22Rv1 (cell line): Measurements from ENCODE around the gene CD99.

Experiments
- H3K27ac ChIP-seq: fragments of 450-650 bp; 2 replicates; pipeline ENCODE4 v1.5.1; 2017
- CTCF ChIP-seq: fragments of 450-650 bp; IDR thresholded peaks from 2 replicates; pipeline ENCODE4 v1.5.1; 2017; ENCODE audit warnings: mild to moderate bottlenecking
- ZFX ChIP-seq: fragments of 450-650 bp; IDR thresholded peaks from 2 replicates; pipeline ENCODE4 v1.6.1; 2017; ENCODE audit warnings: antibody characterized with exemption, borderline replicate concordance

CD99 gene

GRCh38 chrX:2710041-2710840 is 19.1 kb downstream of the CD99 start:
- no peak overlapping the region for H3K27ac ChIP-seq
- TF ChIP-seq CTCF (no peak), ZFX (no peak)

- TF ChIP-seq CTCF (no peak), ZFX (no peak)
- H3K27ac ChIP-seq = no peak overlapping the region
Measured at GRCh38 chrX:2711441-2711840, 20.3 kb downstream of the CD99 start.

GRCh38 chrX:2712428-2712827 is 21.3 kb downstream of the CD99 start:
- no peak overlapping the region for H3K27ac ChIP-seq
- TF ChIP-seq ZFX (no peak), CTCF (no peak)

GRCh38 chrX:2712890-2713840 is 22.1 kb downstream of the CD99 start:
- no peak for TF ChIP-seq CTCF
- TF ChIP-seq ZFX = no peak
- H3K27ac ChIP-seq = no peak overlapping the region

GRCh38 chrX:2714551-2714950 is 23.5 kb downstream of the CD99 start:
- TF ChIP-seq ZFX (no peak), CTCF (no peak)
- no peak overlapping the region for H3K27ac ChIP-seq

GRCh38 chrX:2715066-2715600 is 24.0 kb downstream of the CD99 start:
- H3K27ac ChIP-seq = no peak overlapping the region

More at GRCh38 chrX:2715066-2715600, 24.0 kb downstream of the CD99 start:
- no peak for TF ChIP-seq CTCF
- TF ChIP-seq ZFX = no peak
